GM12801 (cell line): Measurements from ENCODE around the gene RABL3.

ENCODE experiments used
- TF ChIP-seq, protein P1 (sequence below): IDR thresholded peaks from one replicate; pipeline ENCODE4 v1.5.1; 2011; ENCODE audit warnings: control low read depth; ENCODE audit not compliant: insufficient read length; ENCODE audit errors: extremely low read depth

RABL3 gene

DNA sequence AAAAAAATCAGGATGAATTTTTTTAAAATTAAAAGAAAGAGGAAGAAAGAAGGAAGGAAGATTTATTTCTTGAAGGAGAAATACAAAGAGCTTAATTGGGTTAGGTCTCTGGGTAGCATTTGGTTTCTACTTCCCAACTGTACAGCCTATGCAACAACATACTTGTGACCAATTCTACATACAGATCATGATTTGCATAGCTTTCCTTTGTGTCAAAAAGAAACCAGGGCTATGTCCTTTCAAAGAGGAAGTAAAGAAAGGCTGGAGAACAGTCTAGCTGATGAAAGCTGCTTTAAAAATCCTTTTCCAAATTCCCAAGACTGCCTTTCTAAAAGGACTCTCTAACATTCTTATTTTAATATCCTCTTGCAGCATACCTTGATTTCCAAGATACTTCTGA, 54.2 kb downstream of the RABL3 start:
- TF ChIP-seq, protein P1, sequence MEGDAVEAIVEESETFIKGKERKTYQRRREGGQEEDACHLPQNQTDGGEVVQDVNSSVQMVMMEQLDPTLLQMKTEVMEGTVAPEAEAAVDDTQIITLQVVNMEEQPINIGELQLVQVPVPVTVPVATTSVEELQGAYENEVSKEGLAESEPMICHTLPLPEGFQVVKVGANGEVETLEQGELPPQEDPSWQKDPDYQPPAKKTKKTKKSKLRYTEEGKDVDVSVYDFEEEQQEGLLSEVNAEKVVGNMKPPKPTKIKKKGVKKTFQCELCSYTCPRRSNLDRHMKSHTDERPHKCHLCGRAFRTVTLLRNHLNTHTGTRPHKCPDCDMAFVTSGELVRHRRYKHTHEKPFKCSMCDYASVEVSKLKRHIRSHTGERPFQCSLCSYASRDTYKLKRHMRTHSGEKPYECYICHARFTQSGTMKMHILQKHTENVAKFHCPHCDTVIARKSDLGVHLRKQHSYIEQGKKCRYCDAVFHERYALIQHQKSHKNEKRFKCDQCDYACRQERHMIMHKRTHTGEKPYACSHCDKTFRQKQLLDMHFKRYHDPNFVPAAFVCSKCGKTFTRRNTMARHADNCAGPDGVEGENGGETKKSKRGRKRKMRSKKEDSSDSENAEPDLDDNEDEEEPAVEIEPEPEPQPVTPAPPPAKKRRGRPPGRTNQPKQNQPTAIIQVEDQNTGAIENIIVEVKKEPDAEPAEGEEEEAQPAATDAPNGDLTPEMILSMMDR: no peak

DNA sequence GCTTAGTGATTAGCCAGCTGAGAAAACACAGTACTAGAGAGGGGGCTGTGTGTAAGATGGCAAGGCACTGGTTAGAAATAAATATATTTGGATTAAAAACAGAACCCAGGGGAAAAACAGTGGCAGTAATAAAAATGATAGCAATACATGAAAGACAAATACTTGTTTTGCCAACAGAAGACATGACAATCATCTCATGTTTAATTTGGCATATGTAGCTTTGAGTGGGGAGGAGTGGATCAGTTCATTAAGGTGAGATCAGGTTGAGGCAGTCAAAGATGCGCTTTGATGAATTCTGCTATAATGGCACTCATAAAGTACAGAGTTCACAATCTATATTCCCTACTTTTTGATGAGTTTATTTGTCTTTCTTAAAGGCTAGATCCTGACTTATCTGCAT, 56.9 kb downstream of the RABL3 start:
- TF ChIP-seq, protein P1: no peak

DNA sequence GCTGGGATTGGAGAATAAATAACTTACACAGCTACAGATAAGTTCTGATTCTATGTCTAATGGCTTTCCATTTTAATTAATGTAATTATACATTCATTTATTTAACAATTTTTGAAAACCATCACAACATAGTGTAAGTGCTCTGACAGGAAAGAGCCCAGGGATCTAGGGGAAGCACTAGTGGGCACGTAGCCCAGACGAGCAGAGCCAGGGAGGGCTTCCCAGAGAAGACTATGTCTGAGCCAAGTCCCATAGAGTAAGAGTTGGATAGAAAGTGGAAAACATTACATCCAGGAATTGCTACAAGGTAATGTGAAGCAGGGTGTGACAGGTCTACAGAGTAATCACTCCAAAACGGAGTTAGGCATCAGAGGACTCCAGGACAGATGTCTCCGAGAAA, 57.4 kb downstream of the RABL3 start:
- TF ChIP-seq, protein P1: no peak

DNA sequence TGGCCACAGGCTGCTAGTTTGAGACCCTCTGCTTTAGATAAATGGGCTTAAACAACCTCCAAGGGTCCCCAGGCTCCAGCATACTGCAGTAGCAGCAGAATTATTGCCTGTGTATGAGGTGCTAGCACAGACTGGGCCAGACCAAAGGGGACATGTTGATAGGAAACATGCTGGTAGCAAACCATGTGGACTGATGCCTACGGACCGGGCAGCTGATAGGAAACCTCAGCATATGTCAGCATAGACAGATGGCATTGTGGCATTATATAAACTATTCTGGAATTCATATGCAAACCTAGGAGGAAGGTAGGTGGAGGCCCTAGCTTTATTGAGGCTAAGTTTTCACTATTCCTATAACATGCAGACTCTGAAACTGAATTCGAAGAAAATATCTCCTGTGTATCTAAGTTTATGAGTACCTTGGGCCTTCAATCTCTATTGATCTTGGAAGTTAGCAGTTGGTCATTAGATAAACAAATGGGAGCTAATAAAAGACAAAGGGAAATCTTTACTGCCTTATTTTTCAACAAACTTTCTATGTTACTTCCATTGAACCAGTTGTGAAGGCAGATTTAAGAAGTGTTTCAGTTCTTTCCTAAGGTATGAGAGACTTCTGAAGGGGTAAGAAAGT, 58.5 kb downstream of the RABL3 start:
- TF ChIP-seq, protein P1: no peak

DNA sequence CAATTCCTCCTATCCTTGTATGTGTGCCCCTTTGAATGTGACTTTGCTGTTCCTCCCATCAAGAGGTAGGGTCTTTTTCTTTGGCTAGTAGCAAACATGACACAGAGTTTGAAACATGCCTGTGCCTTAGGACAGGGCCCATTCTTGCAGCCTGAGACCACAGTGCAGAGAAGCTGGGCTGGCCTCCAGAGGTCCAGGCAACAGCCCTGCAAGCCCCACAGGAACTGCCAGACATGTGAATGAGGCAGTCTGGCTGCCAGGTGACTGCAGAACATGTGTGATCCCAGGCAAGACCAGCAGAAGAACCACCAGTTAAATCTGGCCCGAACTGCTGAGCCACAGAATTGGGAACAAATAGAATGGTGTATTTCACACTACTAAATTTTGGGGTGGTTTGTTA, 59.1 kb downstream of the RABL3 start:
- TF ChIP-seq, protein P1: no peak

DNA sequence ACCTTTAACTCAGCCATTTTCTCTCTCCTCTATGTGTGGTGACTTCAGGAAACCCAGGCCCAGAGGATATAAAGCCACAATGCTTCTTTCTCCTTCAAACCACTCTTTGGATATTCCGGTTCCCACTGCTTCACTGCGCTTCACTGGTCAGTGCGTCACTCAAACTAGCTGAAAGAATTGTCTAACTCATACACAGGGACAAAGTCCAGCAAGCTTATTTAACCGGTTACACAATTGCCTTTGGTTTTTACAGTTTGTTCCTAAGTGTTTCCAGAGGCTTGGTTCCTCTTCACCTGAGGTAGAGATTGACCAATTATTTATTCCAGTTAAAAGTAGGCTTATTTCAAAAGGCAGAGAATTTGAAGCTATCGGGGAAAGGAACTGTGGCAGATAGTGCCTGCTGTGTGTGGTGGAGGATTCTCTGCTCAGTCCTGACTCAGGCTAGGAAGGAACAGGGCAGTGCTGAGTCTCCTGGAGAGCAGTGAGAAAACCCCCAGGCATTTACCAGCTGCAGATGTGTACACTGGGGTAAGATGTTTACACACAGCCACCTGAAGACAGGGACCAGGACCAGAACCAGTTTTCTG, 60.1 kb downstream of the RABL3 start, which contains the start of gene HGD:
Gene HGD (minus strand): TSS at position 145 of the 587 bp plus-strand sequence. CDS start 128 bp downstream, at position 17.
- TF ChIP-seq, protein P1: no peak

DNA sequence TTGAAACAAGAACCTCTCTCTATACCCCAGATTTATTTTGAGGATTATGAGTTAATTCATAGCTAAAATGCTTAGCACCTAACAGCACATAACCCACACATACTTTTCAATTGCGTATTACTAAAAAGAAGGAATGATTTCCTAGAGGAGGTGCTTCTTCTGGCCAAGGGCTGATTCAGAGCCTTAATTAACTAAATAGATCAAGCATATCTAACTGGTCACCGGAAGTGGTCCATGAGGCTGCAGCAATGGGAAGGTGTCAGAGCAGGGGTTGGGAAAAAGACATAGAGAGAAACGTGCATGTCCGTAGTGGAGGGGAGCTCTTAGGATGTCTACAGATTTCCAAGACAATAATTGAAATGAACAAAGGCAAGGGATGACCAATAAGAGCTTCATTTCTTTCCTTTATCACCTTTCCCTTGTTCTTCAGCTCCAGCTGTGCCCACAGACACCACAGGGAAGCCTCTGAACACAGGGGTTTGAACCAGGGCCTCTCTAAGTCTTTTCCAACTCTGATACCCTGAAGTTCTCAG, 60.7 kb downstream of the RABL3 start:
- TF ChIP-seq, protein P1: no peak
